HG03097 (cell line): ENCODE results near the gene FARS2.
A peak's percentile ranks its signal among the peaks of the same experiment; 100 is the strongest.

Source experiments
- ATAC-seq: cut with Tn5 transposase; IDR thresholded peaks from one replicate; pipeline ENCODE4 v1.9.1; 2021; ENCODE audit not compliant: unreplicated experiment, low FRiP score

FARS2 gene

GRCh38 chr6:5605937-5606336, 344.6 kb downstream of the FARS2 start:
- ATAC-seq = no peak

- no peak for ATAC-seq
These were observed 345.2 kb downstream of the FARS2 start for GRCh38 chr6:5606546-5606945.

GRCh38 chr6:5610640-5611039, 349.3 kb downstream of the FARS2 start:
- ATAC-seq = no peak

- no peak for ATAC-seq
These were observed 355.9 kb downstream of the FARS2 start for GRCh38 chr6:5617179-5617578.

GRCh38 chr6:5619249-5619648, 357.9 kb downstream of the FARS2 start:
- no peak for ATAC-seq

GRCh38 chr6:5622276-5623005, 361.1 kb downstream of the FARS2 start:
- no peak for ATAC-seq

GRCh38 chr6:5623769-5624168, 362.5 kb downstream of the FARS2 start:
- ATAC-seq = no peak

- ATAC-seq = no peak
These were observed 362.9 kb downstream of the FARS2 start for GRCh38 chr6:5624256-5624655.

- ATAC-seq = peak; percentile 57
These were observed 365.6 kb downstream of the FARS2 start for GRCh38 chr6:5626727-5627426.

GRCh38 chr6:5630636-5631035, 369.3 kb downstream of the FARS2 start:
- no peak for ATAC-seq

- no peak for ATAC-seq
These were observed 371.1 kb downstream of the FARS2 start for GRCh38 chr6:5632348-5632935.

- no peak for ATAC-seq
These were observed 373.2 kb downstream of the FARS2 start for GRCh38 chr6:5634525-5634924.

GRCh38 chr6:5636210-5637030, 375.1 kb downstream of the FARS2 start:
- ATAC-seq = no peak

- ATAC-seq = no peak
These were observed 376.4 kb downstream of the FARS2 start for GRCh38 chr6:5637714-5638113.

- no peak for ATAC-seq
These were observed 377.4 kb downstream of the FARS2 start for GRCh38 chr6:5638666-5639065.

GRCh38 chr6:5639193-5639592, 377.9 kb downstream of the FARS2 start:
- no peak for ATAC-seq

- ATAC-seq = no peak
These were observed 379.3 kb downstream of the FARS2 start for GRCh38 chr6:5640614-5641013.

GRCh38 chr6:5644523-5645185, 383.3 kb downstream of the FARS2 start:
- ATAC-seq = no peak

- ATAC-seq = no peak
These were observed 384.3 kb downstream of the FARS2 start for GRCh38 chr6:5645328-5646290.
